Hematopoietic multipotent progenitor cell treated with erythropoietin and hydrocortisone succinate and interleukin-3 and kit ligand, for 4 days (in vitro differentiated cells): ENCODE results near the gene TDRD9.

ENCODE experiments used
- DNase-seq: peaks from one replicate; pipeline ENCODE4 v3.0.0-alpha.2; 2015

The TDRD9 gene

DNA sequence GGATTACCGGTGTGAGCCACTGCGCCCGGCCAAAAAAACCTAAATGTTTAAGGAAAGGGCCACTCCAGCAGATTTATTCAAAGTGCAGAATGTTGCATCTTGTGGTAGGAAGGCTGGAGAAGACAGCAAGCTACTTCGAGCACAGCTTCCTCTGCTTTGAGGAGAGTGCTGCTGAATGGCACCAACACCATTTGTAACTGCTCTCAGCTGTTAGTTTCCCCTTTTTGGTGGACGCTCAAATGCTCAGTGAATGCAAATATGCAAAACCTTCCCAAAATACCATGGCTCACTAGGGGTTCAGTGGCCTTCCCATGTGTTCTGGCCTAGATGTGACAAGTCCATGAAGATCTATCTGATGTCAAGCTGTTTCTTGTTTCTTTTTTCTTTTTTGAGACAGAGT lies 2.9 kb upstream of the TDRD9 start:
- DNase-seq: peak; percentile 54

DNA sequence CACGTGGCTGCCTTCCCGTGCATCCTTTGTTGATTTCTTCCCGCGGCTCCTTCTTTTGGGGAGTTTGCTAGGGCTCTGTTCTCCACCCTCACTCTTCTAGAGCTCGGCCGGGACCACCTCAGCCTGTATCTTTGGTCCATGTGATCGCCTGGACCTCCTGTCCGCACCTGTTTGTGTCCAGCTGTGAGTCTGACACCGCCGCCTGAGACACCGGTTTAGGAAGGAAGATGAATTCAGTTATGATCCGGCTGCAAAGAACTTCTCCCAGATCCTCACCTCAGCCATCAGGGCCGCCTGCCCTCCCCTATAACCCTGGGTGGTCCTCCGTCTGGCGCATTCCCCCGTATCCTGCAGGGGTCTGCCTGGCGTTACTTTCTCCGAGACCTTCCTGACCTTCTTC lies 690 bp upstream of the TDRD9 start:
- no peak for DNase-seq

DNA sequence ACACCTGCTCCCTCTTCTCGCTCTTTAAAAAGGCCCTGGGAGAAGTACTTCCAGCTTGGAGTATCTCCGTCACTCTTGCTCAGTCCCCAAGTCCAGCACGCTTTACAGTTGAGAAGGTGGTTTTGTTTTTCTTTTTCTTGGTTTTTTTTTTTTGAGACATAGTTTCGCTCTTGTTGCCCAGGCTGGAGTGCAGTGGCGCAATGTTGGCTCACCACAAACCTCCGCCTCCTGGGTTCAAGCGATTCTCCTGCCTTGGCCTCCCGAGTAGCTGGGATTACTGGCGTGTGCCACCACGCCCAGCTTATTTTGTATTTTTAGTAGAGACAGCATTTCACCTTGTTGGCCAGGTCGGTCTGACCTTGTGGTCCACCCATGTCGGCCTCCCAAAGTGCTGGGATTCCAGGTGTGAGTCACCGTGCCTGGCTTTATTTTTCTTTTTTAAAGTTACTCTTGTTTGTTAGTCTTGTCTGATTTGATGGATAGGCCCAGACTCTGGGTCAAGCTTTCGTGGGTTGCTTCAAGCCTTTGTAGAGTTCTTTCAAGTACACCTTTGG lies 1.9 kb downstream of the TDRD9 start:
- peak; percentile 40 for DNase-seq

DNA sequence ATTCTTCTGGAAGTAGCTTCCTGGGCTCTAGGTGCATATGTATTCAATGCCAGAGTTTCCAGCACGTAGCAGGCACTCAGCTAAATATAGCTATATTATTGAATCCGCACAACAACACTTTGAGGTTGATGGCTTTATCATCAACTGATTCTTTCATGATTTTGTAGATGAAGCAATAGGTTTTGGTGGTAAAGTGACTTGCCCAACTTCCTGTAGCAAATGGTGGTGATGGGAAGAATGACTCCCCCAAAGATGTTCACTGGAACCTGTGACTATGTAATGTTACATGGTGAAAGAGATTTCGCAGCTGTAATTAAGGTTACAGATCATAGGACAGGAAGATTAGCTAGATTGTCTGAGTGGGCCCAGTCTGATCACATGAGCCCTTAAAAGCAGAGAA lies 3.2 kb downstream of the TDRD9 start:
- DNase-seq: peak; percentile 85

DNA sequence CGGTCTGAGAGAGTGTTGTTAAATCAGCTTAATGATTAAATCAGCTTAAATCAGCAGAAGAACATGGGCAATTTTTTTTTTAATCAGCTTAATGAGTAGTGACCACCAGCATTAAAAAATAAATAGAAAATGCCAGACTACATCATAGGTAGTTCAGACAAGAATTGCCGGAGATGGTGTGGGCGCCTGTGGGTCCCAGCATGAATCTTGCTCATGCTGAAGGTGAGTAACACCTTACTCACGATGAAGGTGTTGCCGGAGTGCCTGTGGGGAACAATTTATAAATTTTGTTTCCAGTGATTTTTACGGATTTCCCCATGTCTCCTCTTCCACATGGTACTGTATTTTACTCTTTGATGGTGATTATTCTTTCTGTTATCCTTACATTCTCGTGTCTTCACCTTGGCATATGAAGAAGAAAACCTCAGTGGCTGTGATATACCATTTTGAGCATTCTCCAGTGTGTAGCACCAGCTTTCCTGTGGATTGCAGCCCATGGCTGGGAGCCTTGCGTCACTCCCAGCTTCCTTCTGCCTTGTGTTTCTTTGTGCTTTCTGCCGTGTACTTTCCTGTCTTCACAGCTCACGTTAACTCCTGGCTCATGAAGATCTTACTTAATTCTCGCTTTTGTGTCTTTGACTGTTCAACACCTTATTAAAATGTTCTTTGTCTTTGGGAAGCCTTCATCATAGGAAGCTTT lies 4.7 kb downstream of the TDRD9 start:
- no peak for DNase-seq

DNA sequence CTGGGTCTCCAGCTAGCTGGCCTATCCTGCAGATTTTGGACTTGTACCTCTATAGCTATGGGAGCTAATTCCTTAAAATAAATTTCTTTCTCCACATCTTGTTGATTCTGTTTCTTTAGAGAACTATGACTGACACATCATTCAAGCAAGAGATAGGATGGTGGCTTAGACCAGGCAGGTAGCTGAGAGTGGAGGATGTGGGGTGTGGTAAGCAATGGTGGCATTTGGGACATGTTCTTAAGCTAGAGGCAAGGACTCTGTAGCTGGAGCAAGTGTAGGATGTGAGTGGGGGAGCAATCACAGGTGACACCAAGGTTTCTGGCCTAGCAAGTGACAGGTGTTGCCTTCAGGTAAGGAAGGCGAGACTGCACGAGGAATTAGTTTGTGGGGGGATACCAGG lies 6.8 kb downstream of the TDRD9 start:
- DNase-seq: no peak

DNA sequence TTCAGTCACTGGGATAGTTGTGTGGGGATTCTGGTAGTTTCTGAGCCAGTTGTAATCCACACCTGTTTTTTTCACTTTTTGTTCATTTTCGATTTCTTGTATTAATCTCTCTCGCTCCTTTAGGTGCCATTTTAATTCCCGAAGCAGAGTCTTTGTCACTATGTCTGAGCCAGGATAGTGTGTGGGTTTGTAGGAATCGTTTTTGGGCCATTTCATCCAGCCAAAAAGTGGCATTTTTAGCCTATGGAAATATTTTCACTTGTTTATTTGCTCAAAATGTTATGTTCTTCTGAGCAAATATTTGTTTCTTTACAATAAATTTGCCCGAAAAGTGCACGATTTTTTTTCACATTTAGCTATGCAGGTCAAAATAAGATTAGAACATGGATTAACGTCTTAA lies 13.2 kb downstream of the TDRD9 start:
- no peak for DNase-seq

DNA sequence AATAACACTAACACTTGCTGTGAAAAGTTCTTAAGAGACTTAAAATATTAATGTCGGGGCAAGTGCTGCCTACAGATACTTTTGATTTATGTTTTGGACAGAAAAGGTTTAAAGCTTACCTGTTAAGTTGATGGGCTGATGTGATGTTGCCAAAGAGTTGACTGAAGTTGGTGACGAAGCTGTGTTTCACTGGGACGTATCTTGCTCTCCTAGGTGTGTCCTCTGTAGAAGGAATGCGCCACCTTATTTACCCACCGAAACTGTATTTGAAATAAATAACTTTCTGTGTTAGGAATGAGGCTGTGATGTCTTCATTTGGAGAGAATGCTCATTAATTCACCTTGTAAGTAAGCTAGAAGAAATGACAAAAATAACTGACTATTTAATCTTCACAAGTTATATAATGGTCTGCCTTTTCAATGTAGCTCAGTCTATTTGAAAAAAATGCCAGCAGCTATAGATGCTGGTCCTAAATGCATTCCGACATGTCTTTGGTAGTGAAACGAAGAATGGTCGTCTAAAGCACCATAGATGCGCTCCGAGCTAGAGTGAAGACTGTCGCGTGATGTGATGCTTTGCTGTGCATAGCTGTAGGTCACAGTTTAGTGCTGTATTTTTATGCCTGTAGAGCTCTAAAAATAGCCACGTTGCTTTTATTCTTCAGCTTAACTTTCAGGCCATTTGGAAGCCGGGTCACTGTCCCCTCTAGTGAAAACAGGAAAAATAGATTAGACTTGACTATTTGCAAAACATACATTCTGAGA lies 13.9 kb downstream of the TDRD9 start, which contains the start of gene RD3L:
Gene RD3L (minus strand): TSS at position 557 of the 764 bp plus-strand sequence. CDS start 834 bp downstream, outside the sequence.
- no peak for DNase-seq

DNA sequence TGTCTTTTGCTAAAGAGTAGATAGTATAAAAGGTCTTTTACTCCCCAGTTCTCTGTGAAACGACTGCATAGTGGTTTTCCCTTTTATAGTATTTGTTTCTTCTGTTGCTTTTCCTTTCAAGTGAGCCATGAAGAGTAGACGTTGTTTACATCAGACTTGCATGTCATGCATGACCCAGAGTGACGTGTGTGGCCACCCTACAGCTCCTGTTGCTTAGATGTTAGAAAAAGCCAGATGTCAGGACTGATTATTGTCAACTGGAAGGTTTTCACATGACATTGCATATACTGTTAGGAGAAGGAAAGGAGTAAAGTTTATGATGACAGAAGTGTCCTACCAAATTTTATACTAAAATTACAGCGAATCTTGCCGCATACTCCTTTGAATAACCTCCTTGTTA lies 15.4 kb downstream of the TDRD9 start:
- DNase-seq: peak; percentile 70

DNA sequence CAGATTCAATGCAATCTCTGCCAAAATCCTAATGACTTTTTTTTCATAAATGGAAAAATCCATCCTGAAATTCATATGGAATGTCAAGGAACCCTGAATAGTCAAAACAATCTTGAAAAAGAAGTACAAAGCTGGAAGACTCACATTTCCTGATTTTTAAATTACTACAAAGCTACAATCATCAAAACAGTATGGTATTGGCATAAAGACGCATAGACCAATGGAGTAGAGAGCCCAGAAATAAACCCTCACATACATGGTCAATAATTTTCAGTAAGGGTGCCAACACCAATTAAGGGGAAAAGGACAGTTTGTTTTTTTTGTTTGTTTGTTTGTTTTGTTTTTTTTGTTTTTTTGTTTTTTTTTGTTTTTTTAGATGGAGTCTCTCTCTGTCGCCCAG lies 18.7 kb downstream of the TDRD9 start:
- no peak for DNase-seq

DNA sequence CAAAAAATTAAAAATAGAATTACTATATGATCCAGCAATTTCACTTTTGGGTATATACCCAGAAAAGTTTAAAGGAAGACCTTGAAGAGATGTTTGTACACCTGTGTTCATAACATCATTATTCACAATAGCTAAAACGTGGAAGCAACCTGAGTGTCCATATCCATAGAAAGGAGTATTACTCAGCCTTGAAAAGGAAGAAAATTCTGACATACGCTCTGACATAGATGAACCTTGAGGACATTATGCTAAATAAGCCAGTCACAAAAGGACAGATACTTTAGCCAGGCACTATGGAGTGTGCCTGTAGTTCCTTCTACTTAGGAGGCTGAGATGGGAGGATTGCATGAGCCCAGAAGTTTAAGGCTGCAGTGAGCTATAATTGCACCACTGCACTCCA lies 20.2 kb downstream of the TDRD9 start:
- no peak for DNase-seq

DNA sequence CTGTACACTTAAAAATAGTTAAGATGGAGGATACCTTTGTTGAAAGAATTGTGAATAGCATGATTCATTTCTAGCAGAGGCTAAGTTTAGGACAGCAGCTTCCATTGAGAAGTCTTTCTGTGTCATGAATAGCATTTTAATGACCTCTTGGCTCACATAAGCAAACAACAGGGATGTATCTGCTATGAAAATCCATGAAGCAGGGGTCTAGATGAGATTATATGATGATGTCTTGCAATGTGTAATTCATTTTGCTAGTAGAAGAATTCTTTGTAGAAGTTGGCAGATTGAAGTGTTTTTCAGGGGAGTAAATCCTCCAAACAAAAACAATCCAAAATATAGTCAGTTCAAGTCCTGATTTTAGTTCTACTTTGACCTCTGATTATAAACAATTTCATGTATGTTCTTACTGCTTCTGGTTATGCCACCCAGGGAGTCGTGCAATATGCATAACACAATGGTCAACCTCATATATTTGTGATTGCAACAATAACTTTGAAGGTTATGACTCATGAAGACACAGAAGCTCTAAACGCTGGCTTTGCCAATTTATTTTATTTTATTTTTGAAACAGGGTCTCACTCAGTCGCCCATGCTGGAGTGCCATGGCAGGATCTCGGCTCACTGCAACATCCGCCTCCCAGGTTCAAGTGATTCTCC lies 21.0 kb downstream of the TDRD9 start:
- no peak for DNase-seq

DNA sequence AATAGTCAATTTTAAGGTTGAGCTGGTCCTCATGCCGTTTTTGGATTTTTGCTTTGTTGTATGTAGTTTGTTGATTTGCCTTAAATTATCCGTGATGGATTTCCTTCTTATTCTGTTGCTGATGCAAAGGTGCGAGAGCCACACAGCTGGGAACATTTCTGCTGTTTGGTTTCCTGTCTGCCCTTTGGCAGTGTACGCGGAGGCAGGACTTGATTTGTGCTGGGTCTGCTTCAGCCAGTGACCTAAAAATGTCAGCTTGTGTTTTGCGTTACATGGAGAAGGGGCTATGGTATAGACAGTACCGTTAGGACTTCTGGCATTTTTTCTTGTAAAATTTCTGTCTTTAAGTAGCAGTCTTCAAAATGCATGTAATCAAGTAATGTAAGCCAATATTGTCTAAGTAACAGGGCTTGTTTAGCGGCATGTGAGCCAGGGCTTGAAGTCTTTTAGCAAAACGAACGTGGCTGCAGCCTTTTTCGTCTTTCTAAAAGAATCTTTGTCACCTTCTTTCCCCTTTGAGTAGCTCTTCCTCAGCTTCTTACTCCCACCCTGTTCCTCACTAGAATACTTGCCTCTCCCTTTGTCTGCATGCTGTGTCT lies 32.3 kb downstream of the TDRD9 start:
- no peak for DNase-seq

DNA sequence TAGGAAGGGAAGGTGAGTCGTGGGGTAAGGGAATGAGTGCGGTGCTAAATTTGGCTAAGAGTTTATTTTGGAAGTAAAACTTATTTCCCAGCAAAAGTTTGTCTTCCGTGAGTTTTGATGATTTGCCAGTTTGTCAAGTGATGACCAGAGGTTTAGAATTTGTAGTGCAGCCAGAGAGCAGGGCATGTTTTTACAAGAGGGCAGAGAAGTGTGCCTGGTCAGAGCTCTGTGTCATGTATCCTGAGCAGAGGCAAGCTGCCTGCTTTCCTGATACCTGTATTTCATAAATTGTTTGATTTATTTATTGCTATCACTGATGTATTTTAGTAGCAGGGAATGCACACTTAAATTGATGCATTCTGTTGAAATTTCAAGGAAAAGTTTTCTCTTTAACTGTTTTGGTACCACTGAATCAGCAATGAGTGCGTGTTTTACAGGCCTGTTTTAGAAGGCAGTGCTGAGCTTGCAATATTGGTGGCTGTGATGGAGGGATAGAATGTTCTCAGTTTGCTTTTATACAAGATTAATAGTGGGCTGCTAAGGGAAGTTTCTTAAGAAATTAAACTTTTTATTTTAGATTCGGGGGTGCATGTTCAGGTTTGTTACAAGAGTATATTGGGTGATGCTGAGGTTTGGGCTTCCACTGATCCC lies 33.8 kb downstream of the TDRD9 start:
- no peak for DNase-seq

DNA sequence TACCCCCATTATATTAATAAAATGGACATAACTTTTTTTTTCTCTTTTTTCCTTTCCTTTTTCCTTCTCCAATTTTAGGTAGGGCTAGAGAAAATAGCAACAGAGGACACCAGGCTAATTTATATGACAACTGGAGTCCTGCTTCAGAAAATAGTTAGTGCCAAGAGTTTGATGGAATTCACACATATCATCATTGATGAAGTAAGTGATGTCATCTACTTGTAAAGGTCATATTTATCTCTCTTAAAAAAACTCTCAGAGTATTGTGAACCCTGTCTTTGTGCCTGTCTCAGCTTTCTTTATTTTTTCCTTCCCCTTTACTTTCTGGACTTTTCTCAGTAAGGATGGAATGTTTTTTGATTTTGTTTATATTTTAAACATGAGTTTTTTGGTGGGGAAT lies 38.4 kb downstream of the TDRD9 start:
- DNase-seq: no peak

DNA sequence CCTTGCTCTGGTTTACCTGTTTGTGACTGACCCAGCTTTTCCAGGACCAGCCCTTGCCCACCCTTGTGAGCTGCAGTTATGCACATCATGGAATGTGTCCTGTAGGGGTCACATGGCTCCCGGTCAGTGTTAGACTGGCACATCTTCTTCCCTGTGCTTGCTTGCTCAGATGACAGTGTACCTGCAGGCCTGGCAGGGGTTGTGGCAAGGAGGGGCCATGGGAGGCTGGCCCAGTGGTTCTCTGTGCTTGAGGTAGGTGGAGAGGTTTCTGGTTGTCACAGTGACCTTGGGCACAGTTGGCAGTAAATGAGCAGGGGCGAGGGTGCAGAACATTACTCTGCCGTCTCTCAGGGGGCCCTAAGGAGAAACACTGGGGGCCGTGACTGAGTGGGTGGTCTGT lies 41.7 kb downstream of the TDRD9 start:
- DNase-seq: no peak

DNA sequence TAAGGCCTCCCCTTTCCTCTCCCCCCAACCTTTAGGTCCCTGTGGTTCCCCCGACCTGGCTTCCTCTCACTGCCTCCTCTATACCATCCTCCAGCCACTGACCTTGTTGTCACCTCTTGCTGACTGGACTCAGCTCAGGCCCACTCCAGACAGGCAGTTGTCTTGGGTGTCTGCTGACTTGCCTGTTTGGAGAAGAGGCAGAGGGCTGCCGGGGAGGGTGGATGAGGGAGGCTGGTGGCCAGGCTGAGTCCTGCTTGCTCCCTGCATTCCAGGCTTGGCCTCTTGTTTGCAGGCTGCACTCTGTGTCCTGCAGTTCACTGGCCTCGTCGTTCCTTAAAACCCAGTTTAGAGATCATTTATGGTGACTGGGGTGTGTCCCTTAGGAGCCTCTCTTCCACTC lies 45.1 kb downstream of the TDRD9 start:
- DNase-seq: no peak

DNA sequence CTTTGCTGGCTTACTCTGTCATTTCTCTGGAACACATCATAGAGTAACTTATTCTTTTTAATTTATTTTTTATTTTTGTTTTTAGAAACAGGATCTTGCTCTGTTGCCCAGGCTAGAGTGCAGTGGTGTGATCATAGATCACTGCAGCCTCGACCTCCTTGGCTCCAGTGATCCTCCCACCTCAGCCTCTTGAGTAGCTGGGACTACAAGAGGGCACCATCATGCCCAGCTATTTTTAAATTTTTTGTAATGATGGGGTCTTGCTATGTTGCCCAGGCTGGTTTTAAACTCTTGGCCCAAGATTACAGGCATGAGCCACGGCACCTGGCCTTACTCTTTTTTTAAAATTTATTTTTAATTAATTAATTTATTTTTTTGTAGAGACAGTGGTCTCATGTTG lies 46.3 kb downstream of the TDRD9 start:
- DNase-seq: no peak

DNA sequence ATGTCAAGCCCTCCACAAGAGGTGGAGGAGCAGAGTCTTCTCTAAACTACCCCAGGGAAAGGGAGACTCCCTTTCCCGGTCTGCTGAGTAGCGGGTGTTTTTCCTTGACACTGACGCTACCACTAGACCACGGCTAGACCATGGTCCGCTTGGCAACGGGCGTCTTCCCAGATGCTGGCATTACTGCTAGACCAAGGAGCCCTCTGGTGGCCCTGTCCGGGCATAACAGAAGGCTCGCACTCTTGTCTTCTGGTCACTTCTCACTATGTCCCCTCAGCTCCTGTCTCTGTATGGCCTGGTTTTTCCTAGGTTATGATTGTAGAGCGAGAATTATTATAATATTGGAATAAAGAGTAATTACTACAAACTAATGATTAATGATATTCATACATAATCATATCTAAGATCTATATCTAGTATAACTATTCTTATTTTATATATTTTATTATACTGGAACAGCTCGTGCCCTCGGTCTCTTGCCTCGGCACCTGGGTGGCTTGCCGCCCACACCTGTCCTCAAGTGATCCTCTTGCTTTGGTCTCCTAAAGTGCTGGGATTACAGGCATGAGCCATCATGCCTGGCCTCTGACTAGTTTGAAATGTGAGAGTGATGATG lies 52.5 kb downstream of the TDRD9 start:
- peak; percentile 61 for DNase-seq

DNA sequence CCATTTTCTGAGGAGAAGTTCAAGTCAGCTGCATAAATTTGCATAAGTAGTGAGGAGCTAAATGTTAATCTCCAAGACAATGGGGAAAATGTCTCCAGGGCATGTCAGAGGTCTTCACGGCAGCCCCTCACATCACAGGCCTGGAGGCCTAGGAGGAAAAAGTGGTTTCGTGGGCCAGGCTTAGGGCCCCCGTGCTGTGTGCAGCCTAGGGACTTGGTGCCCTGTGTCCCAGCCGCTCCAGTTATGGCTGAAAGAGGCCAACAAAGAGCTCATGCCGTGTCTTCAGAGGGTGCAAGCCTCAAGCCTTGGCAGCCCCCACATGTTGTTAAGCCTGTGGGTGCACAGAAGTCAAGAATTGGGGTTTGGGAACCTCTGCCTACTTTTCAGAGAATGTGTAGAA lies 55.9 kb downstream of the TDRD9 start:
- no peak for DNase-seq

DNA sequence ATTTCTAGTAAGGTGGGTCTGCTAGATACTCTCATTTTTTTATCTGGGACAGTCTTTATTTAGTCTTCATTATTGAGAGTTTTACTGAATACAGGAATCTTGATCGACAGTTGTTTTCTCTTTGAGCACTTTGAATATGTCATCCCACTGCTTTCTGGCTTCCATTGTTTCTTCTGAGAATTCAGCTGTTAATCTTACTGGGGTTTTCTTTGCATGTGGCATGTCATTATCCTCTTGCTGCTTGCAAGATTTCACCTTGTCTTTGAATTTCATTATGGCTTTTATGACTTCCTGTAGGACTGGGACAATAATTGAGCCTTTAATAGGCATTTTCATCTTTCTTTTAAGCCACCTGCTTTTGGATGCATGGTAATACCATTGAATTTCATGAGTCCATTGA lies 60.8 kb downstream of the TDRD9 start:
- no peak for DNase-seq

DNA sequence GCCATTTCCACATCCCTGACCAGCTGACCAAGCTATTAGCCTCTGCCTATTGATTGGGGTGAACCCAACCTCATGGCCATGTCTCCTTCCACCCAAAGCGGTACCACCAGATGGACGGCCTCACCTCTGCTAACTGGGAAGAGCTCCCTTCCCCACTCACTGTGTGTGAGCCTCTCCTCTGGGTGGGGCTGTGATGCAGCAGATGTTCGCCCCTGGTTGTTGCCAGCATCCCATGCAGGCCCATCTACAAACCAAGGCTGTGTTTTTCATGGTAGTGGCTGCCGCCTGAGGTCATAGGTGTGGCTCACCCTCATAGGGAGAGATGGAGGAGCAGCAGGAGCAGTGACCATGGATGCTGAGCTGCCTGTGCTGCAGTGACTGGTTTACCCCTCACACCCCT lies 61.7 kb downstream of the TDRD9 start:
- no peak for DNase-seq
